ENCODE measurements around the gene ATP13A4.
"Not testable (repeated sequence)": the region's sequence is repeated elsewhere in the genome, so short reads cannot be mapped to it uniquely, and the experiment has no call there.

DNA sequence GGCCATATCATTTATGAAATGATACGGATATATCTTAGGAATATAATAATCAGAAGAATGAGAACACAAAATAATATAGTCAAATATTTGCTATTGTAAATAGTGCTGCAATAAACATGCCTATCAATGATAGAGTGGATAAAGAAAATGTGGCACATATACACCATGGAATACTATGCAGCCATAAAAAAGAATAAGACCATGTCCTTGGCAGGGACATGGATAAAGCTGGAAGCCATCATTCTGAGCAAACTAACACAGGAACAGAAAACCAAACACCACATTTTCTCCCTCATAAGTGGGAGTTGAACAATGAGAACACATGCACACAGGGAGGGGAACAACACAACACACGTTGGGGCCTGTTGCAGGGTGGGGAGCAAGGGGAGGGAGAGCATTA, 28.6 kb downstream of the ATP13A4 start:
- not testable (repeated sequence) for TF ChIP-seq CTCF, POLR2A (IDR thresholded peaks at IDR 0.05)

Data from thyroid gland (tissue), 4 donors.